ENCODE data around the gene CDC34. TPM values are rescaled to one million over a fixed set of nuclear protein-coding genes. Genes with fewer than 3 reads are reported as not detected.

CDC34 gene
- total and polyA plus RNA-seq, 9 of the 15 experiments (the other 6 are each of a cell fraction or from before 2014, with no cell fraction given), result 0.80 to 203 (median 65.5) TPM

DNA sequence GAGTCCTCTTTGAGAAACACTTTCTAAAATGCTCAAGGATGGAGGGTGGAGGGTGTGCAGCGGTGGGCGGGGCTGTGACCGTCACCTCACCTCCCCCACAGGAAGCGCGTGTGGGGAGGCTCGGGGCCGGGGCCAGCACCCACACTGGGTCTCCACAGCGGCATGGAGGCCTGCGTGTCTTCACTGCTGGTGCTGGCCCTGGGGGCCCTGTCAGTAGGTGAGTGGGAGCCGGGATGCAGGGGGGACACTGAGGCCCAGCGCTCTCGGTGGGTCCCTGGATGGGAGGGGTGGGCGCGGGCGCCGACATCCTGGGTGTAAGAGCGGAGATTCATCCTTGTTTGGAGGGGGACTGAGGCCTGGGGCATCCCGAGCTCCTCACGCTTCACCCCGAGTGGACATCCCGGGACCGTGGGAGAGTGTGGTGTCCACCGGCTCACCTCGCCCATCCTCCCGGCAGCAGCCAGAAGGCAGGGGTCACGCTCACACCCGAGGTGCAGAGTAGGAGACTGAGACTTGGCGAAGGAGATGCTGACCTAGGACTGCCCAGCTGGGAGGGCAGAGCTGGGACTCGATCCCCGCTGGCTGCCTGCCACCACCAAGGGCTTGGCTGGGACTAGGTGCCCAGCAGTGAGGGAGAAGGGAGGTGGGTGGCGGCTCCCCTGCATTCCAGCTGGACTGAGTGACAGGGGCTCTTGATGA is 12.5 kb downstream of the CDC34 start, which contains the start of gene GZMM (continued):
- TF ChIP-seq, protein P1, sequence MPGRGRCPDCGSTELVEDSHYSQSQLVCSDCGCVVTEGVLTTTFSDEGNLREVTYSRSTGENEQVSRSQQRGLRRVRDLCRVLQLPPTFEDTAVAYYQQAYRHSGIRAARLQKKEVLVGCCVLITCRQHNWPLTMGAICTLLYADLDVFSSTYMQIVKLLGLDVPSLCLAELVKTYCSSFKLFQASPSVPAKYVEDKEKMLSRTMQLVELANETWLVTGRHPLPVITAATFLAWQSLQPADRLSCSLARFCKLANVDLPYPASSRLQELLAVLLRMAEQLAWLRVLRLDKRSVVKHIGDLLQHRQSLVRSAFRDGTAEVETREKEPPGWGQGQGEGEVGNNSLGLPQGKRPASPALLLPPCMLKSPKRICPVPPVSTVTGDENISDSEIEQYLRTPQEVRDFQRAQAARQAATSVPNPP (IDR thresholded peaks at IDR 0.05; ENCODE audit: borderline replicate concordance, insufficient read depth, insufficient read length), result no peak
- TF ChIP-seq TBL1XR1 (IDR thresholded peaks at IDR 0.05; ENCODE audit: low read length in 2 of 2), result no peak
- TF ChIP-seq DLX4 (CRISPR knock-in tag; IDR thresholded peaks at IDR 0.05), result no peak
- TF ChIP-seq, protein P2, sequence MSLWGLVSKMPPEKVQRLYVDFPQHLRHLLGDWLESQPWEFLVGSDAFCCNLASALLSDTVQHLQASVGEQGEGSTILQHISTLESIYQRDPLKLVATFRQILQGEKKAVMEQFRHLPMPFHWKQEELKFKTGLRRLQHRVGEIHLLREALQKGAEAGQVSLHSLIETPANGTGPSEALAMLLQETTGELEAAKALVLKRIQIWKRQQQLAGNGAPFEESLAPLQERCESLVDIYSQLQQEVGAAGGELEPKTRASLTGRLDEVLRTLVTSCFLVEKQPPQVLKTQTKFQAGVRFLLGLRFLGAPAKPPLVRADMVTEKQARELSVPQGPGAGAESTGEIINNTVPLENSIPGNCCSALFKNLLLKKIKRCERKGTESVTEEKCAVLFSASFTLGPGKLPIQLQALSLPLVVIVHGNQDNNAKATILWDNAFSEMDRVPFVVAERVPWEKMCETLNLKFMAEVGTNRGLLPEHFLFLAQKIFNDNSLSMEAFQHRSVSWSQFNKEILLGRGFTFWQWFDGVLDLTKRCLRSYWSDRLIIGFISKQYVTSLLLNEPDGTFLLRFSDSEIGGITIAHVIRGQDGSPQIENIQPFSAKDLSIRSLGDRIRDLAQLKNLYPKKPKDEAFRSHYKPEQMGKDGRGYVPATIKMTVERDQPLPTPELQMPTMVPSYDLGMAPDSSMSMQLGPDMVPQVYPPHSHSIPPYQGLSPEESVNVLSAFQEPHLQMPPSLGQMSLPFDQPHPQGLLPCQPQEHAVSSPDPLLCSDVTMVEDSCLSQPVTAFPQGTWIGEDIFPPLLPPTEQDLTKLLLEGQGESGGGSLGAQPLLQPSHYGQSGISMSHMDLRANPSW (CRISPR knock-in tag; IDR thresholded peaks at IDR 0.05), result no peak
- no peak for TF ChIP-seq ZBTB9 (CRISPR knock-in tag; IDR thresholded peaks at IDR 0.05)
- TF ChIP-seq ATF1 (CRISPR knock-in tag; IDR thresholded peaks at IDR 0.05), result no peak
- peak; percentile 47; the same call in 1 of the 2 replicates for TF ChIP-seq ATF1 (tag; IDR thresholded peaks at IDR 0.05)
- TF ChIP-seq, protein P3, sequence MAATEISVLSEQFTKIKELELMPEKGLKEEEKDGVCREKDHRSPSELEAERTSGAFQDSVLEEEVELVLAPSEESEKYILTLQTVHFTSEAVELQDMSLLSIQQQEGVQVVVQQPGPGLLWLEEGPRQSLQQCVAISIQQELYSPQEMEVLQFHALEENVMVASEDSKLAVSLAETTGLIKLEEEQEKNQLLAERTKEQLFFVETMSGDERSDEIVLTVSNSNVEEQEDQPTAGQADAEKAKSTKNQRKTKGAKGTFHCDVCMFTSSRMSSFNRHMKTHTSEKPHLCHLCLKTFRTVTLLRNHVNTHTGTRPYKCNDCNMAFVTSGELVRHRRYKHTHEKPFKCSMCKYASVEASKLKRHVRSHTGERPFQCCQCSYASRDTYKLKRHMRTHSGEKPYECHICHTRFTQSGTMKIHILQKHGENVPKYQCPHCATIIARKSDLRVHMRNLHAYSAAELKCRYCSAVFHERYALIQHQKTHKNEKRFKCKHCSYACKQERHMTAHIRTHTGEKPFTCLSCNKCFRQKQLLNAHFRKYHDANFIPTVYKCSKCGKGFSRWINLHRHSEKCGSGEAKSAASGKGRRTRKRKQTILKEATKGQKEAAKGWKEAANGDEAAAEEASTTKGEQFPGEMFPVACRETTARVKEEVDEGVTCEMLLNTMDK (IDR thresholded peaks at IDR 0.05; ENCODE audit: borderline replicate concordance, insufficient read depth, low read depth, low read length, poor library complexity, severe bottlenecking), result no peak
- TF ChIP-seq MTF1 (CRISPR knock-in tag; IDR thresholded peaks at IDR 0.05; ENCODE audit: borderline replicate concordance), result no peak
- no peak for TF ChIP-seq MED1 (CRISPR knock-in tag; IDR thresholded peaks at IDR 0.05; ENCODE audit: borderline replicate concordance)
- TF ChIP-seq E2F6 (IDR thresholded peaks at IDR 0.05; ENCODE audit: borderline replicate concordance in 1 of 2, extremely low read depth in 1 of 2, insufficient read depth in 1 of 2, insufficient read length in 1 of 2, low read depth in 1 of 2, low read length in 1 of 2, poor library complexity in 1 of 2, severe bottlenecking in 1 of 2), result peak in 1 of 2 experiments; percentile 9
- no peak for TF ChIP-seq LARP7 (IDR thresholded peaks at IDR 0.05)
- no peak for TF ChIP-seq NFE2 (IDR thresholded peaks at IDR 0.05; ENCODE audit: low read depth)
- TF ChIP-seq, protein P4, sequence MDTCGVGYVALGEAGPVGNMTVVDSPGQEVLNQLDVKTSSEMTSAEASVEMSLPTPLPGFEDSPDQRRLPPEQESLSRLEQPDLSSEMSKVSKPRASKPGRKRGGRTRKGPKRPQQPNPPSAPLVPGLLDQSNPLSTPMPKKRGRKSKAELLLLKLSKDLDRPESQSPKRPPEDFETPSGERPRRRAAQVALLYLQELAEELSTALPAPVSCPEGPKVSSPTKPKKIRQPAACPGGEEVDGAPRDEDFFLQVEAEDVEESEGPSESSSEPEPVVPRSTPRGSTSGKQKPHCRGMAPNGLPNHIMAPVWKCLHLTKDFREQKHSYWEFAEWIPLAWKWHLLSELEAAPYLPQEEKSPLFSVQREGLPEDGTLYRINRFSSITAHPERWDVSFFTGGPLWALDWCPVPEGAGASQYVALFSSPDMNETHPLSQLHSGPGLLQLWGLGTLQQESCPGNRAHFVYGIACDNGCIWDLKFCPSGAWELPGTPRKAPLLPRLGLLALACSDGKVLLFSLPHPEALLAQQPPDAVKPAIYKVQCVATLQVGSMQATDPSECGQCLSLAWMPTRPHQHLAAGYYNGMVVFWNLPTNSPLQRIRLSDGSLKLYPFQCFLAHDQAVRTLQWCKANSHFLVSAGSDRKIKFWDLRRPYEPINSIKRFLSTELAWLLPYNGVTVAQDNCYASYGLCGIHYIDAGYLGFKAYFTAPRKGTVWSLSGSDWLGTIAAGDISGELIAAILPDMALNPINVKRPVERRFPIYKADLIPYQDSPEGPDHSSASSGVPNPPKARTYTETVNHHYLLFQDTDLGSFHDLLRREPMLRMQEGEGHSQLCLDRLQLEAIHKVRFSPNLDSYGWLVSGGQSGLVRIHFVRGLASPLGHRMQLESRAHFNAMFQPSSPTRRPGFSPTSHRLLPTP (IDR thresholded peaks at IDR 0.05; ENCODE audit: borderline replicate concordance, extremely low read depth, insufficient read length), result no peak

Measured in K562 (cell line).